HepG2 (cell line): ENCODE measurements around the gene SMYD1. TPM values are rescaled to one million over a fixed set of nuclear protein-coding genes. Genes with fewer than 3 reads are reported as not detected.

ENCODE experiments used
- ASH2L ChIP-seq: fragments of 300-600, 200-600 bp; sonication (generic); IDR thresholded peaks from 2 replicates; pipeline ENCODE4 v1.7.0; 2017; ENCODE audit warnings: low read depth, mild to moderate bottlenecking, moderate library complexity, mixed read lengths, low read length; ENCODE audit not compliant: insufficient read length
- BCL6 ChIP-seq: IDR thresholded peaks from 2 replicates; pipeline ENCODE4 v1.6.1; 2016; ENCODE audit warnings: missing genetic modification reagents, missing compliant biosample characterization
- BORCS8-MEF2B ChIP-seq: sonication (generic); formaldehyde crosslinking; IDR thresholded peaks from 2 replicates; pipeline ENCODE4 v1.8.0; 2022; ENCODE audit warnings: mild to moderate bottlenecking, missing genetic modification reagents
- CHD4 ChIP-seq: fragments of 200-600 bp; sonication (generic); IDR thresholded peaks from 2 replicates; pipeline ENCODE4 v1.7.0; 2017; ENCODE audit warnings: mild to moderate bottlenecking, low read length, borderline replicate concordance
- ETV5 ChIP-seq: IDR thresholded peaks from 2 replicates; pipeline ENCODE4 v1.6.1; 2018; ENCODE audit warnings: missing biosample characterization, missing genetic modification reagents, inconsistent platforms, borderline replicate concordance
- FOXP4 ChIP-seq: sonication (generic); formaldehyde crosslinking; IDR thresholded peaks from 2 replicates; pipeline ENCODE4 v1.4.0; 2020; ENCODE audit warnings: missing genetic modification reagents
- GFI1 ChIP-seq: sonication (generic); formaldehyde crosslinking; IDR thresholded peaks from 2 replicates; pipeline ENCODE4 v1.5.0; 2020; ENCODE audit warnings: missing genetic modification reagents, mild to moderate bottlenecking, borderline replicate concordance
- HNF1A ChIP-seq, 2 experiments: sonication (generic) in 1 of 2; formaldehyde crosslinking in 1 of 2; IDR thresholded peaks; 2 replicates each; pipeline versions ENCODE4 v1.4.0 to v1.6.1; 2016 to 2020; ENCODE audit warnings: borderline replicate concordance in 1 of 2, low read depth in 1 of 2, mild to moderate bottlenecking in 1 of 2, missing genetic modification reagents in 1 of 2
- MEIS2 ChIP-seq: sonication (generic); formaldehyde crosslinking; IDR thresholded peaks from 2 replicates; pipeline ENCODE4 v1.9.0; 2021; ENCODE audit warnings: mild to moderate bottlenecking, missing genetic modification reagents
- RXRA ChIP-seq: sonication (generic); formaldehyde crosslinking; IDR thresholded peaks from 2 replicates; pipeline ENCODE4 v1.5.1; 2020; ENCODE audit warnings: missing genetic modification reagents
- SAP130 ChIP-seq: IDR thresholded peaks from 2 replicates; pipeline ENCODE4 v1.6.1; 2016; ENCODE audit warnings: low read depth
- TBX2 ChIP-seq: sonication (generic); formaldehyde crosslinking; IDR thresholded peaks from 2 replicates; pipeline ENCODE4 v1.5.0; 2020; ENCODE audit warnings: missing genetic modification reagents, mild to moderate bottlenecking, borderline replicate concordance
- TCF7 ChIP-seq: sonication (generic); IDR thresholded peaks from 2 replicates; pipeline ENCODE4 v1.6.1; 2016; ENCODE audit warnings: antibody characterized with exemption, low read depth
- ZFP90 ChIP-seq: sonication (generic); formaldehyde crosslinking; IDR thresholded peaks from 2 replicates; pipeline ENCODE4 v1.8.0; 2022; ENCODE audit warnings: missing genetic modification reagents, mild to moderate bottlenecking, inconsistent platforms, borderline replicate concordance
- ZNF160 ChIP-seq: sonication (generic); formaldehyde crosslinking; IDR thresholded peaks from 2 replicates; pipeline ENCODE4 v1.8.0; 2022; ENCODE audit warnings: mild to moderate bottlenecking, inconsistent platforms, missing genetic modification reagents
- ZNF430 ChIP-seq: sonication (generic); formaldehyde crosslinking; IDR thresholded peaks from 2 replicates; pipeline ENCODE4 v1.9.0; 2021; ENCODE audit warnings: mild to moderate bottlenecking, missing genetic modification reagents
- ZNF577 ChIP-seq: sonication (generic); formaldehyde crosslinking; IDR thresholded peaks from 2 replicates; pipeline ENCODE4 v1.4.0; 2020; ENCODE audit warnings: mild to moderate bottlenecking, low read depth, missing genetic modification reagents, borderline replicate concordance
- ZNF768 ChIP-seq: sonication (generic); formaldehyde crosslinking; IDR thresholded peaks from 2 replicates; pipeline ENCODE4 v1.4.0; 2020; ENCODE audit warnings: missing genetic modification reagents
- polyA plus RNA-seq, 8 experiments: library from polyadenylated mRNA; depleted of rRNA in 3 of 8; stranded (reverse) in 7 of 8; unstranded in 1 of 8; fragments of >200 nt; fragmentation: Illumina TruSeq in 4 of 8; extraction: Trizol in 4 of 8; gene quantifications; 2 replicates each; pipeline versions ENCODE4 v1.2.1 to v1.2.3, GENCODE V29; 2011 to 2016; ENCODE audit warnings: low read depth in 4 of 8, missing spikeins in 1 of 8, mixed read lengths in 1 of 8; ENCODE audit not compliant: insufficient read depth in 1 of 8
- total RNA-seq, 5 experiments: library from RNA; depleted of rRNA; stranded (reverse); fragments of >200 nt; fragmentation: Illumina TruSeq; extraction: Trizol; gene quantifications; 2 replicates each; pipeline ENCODE4 v1.2.3, GENCODE V29; 2016; ENCODE audit warnings: low read depth in 1 of 5
- TF ChIP-seq, protein P1 (sequence below): sonication (generic); formaldehyde crosslinking; IDR thresholded peaks from 2 replicates; pipeline ENCODE4 v1.4.0; 2020; ENCODE audit warnings: missing genetic modification reagents

Gene SMYD1
- total and polyA plus RNA-seq, 2 of the 13 experiments (the other 11 are each of a cell fraction or from before 2014, with no cell fraction given), result not detected

DNA sequence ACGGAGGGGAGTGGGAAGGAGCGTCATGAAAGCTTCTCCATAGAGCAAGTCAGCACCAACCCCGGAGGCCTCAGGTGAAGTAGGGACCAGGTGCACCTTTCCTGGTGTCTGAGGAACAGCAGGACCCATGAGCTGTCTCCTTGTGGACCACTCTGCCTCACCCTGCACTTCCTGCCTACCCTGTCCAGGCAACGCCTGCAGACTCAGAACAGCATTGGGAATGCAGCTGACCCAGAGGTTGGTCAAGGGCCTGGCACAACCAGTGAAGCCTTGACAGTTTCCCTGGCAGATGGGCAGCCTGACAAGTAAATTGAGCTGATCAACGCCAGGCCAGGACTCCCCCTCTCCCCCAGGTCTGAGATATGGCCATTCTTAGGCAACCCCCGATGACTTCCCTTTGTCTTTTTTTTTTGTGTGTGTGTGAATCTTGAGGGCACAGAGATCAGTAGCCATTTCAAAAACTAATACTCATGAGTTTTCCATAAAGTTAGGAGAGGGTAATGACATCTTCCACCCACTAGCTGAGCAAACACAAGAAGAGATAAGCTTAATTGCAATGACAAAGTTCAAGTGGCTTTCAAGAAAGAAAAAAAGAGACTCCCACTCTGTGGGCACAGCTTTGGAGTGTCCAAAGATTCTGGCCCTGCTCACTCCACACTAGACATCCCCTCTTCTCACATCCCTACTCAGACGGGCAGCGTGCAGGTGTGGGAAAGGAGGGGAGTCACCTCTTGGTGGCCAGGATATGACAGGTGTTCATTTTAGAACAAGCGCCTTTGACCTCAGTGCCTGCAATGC, 63.8 kb downstream of the SMYD1 start (continued):
- TF ChIP-seq HNF1A (IDR thresholded peaks at IDR 0.05; ENCODE audit: low read depth) (peak; percentile 79), HNF1A (CRISPR knock-in tag; IDR thresholded peaks at IDR 0.05; ENCODE audit: borderline replicate concordance) (peak; percentile 79), ASH2L (peak; percentile 52), SAP130 (CRISPR knock-in tag) (peak; percentile 47), BCL6 (CRISPR knock-in tag) (peak; percentile 86), GFI1 (CRISPR knock-in tag) (0 out of 2 replicates have a peak, but pooled peaks have one; percentile 41), ZNF577 (CRISPR knock-in tag) (no peak), TCF7 (peak; percentile 57; the same call in 1 of the 2 replicates), ZNF160 (CRISPR knock-in tag) (0 out of 2 replicates have a peak, but pooled peaks have one; percentile 32), CHD4 (no peak), ZFP90 (CRISPR knock-in tag) (peak; percentile 74; the same call in 1 of the 2 replicates), BORCS8-MEF2B (0 out of 2 replicates have a peak, but pooled peaks have one; percentile 30), RXRA (peak; percentile 33; the same call in 1 of the 2 replicates), FOXP4 (peak; percentile 76), ZNF430 (peak; percentile 67; the same call in 1 of the 2 replicates), TBX2 (peak; percentile 85), ZNF768 (CRISPR knock-in tag) (peak; percentile 38; the same call in 1 of the 2 replicates), MEIS2 (CRISPR knock-in tag) (no peak), ETV5 (CRISPR knock-in tag) (0 out of 2 replicates have a peak, but pooled peaks have one; percentile 6)
- TF ChIP-seq, protein P1, sequence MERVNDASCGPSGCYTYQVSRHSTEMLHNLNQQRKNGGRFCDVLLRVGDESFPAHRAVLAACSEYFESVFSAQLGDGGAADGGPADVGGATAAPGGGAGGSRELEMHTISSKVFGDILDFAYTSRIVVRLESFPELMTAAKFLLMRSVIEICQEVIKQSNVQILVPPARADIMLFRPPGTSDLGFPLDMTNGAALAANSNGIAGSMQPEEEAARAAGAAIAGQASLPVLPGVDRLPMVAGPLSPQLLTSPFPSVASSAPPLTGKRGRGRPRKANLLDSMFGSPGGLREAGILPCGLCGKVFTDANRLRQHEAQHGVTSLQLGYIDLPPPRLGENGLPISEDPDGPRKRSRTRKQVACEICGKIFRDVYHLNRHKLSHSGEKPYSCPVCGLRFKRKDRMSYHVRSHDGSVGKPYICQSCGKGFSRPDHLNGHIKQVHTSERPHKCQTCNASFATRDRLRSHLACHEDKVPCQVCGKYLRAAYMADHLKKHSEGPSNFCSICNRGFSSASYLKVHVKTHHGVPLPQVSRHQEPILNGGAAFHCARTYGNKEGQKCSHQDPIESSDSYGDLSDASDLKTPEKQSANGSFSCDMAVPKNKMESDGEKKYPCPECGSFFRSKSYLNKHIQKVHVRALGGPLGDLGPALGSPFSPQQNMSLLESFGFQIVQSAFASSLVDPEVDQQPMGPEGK (CRISPR knock-in tag), result peak; percentile 94
